Neuronal stem cell (in vitro differentiated cells): ENCODE measurements around the gene ARSK.

Experiments used
- DNase-seq: peaks from one replicate; pipeline ENCODE4 v3.0.0-alpha.2; 2013; ENCODE audit warnings: low spot score
- H2AFZ ChIP-seq: one replicate; pipeline ENCODE4 v1.6.1; 2013; ENCODE audit warnings: mild to moderate bottlenecking, low read length, inconsistent platforms
- H2AK5ac ChIP-seq: 2 replicates; pipeline ENCODE4 v1.6.1; 2013; ENCODE audit warnings: low read depth, mild to moderate bottlenecking, inconsistent platforms, low read length, moderate library complexity, mixed read lengths
- H2BK120ac ChIP-seq: 2 replicates; pipeline ENCODE4 v1.6.1; 2013; ENCODE audit warnings: low read depth, mild to moderate bottlenecking, inconsistent platforms, low read length, moderate library complexity, mixed read lengths
- H2BK12ac ChIP-seq: one replicate; pipeline ENCODE4 v1.6.1; 2013; ENCODE audit warnings: low read length, inconsistent platforms
- H2BK15ac ChIP-seq: 2 replicates; pipeline ENCODE4 v1.6.1; 2013; ENCODE audit warnings: mild to moderate bottlenecking, low read length, inconsistent platforms, mixed read lengths
- H2BK5ac ChIP-seq: one replicate; pipeline ENCODE4 v1.6.1; 2013; ENCODE audit warnings: inconsistent platforms, mild to moderate bottlenecking, low read length, moderate library complexity
- H3K14ac ChIP-seq: one replicate; pipeline ENCODE4 v1.6.1; 2013; ENCODE audit warnings: low read length, inconsistent platforms
- H3K18ac ChIP-seq: 2 replicates; pipeline ENCODE4 v1.6.1; 2013; ENCODE audit warnings: low read length, inconsistent platforms
- H3K23ac ChIP-seq: 2 replicates; pipeline ENCODE4 v1.6.1; 2013; ENCODE audit warnings: low read depth, mild to moderate bottlenecking, mixed read lengths, low read length, inconsistent platforms; ENCODE audit not compliant: poor library complexity
- H3K27ac ChIP-seq: replicated peaks from 3 replicates; pipeline ENCODE4 v1.5.1; 2013; ENCODE audit warnings: low read length, inconsistent platforms
- H3K27me3 ChIP-seq, 3 experiments: 2 replicates each; pipeline ENCODE4 v1.6.1; 2013; ENCODE audit warnings: low read length in 3 of 3, mild to moderate bottlenecking in 2 of 3, inconsistent platforms in 1 of 3, low read depth in 1 of 3, mixed read lengths in 1 of 3, moderate library complexity in 1 of 3; ENCODE audit not compliant: control insufficient read depth in 3 of 3, insufficient read depth in 3 of 3
- H3K36me3 ChIP-seq, 2 donors: replicated peaks in 1 of 2; 2 replicates each; pipeline ENCODE4 v1.6.1; 2013; ENCODE audit warnings: low read length in 2 of 2; ENCODE audit not compliant: control insufficient read depth in 2 of 2, insufficient read depth in 2 of 2
- H3K4ac ChIP-seq: 2 replicates; pipeline ENCODE4 v1.6.1; 2013; ENCODE audit warnings: inconsistent platforms, mild to moderate bottlenecking, low read length, moderate library complexity
- H3K4me1 ChIP-seq, 2 donors: 1 replicate in 1 of 2; 2 replicates in 1 of 2; pipeline ENCODE4 v1.6.1; 2013; ENCODE audit warnings: low read length in 2 of 2, low read depth in 1 of 2; ENCODE audit not compliant: control insufficient read depth in 2 of 2, insufficient read depth in 1 of 2
- H3K4me2 ChIP-seq: one replicate; pipeline ENCODE4 v1.6.1; 2013; ENCODE audit warnings: mild to moderate bottlenecking, low read length, inconsistent platforms; ENCODE audit not compliant: insufficient read depth, poor library complexity, severe bottlenecking
- H3K4me3 ChIP-seq, 2 donors: 2 replicates each; pipeline ENCODE4 v1.5.1; 2013; ENCODE audit warnings: low read length in 2 of 2, mild to moderate bottlenecking in 2 of 2, inconsistent platforms in 1 of 2, moderate library complexity in 1 of 2
- H3K79me1 ChIP-seq: one replicate; pipeline ENCODE4 v1.6.1; 2013; ENCODE audit warnings: low read depth, mild to moderate bottlenecking, inconsistent platforms, low read length, moderate library complexity
- H3K9ac ChIP-seq: one replicate; pipeline ENCODE4 v1.6.1; 2013; ENCODE audit warnings: mild to moderate bottlenecking, low read depth, low read length, inconsistent platforms; ENCODE audit not compliant: poor library complexity
- H3K9me3 ChIP-seq, 2 donors: replicated peaks in 1 of 2; 2 replicates each; pipeline versions ENCODE3 to v1.6.1; 2013; ENCODE audit warnings: low read length in 2 of 2, mild to moderate bottlenecking in 2 of 2, inconsistent platforms in 1 of 2, low read depth in 1 of 2, mixed read lengths in 1 of 2, moderate library complexity in 1 of 2; ENCODE audit not compliant: control insufficient read depth in 2 of 2, insufficient read depth in 1 of 2
- H4K8ac ChIP-seq: one replicate; pipeline ENCODE4 v1.6.1; 2013; ENCODE audit warnings: low read depth, mild to moderate bottlenecking, inconsistent platforms, low read length, moderate library complexity
- H4K91ac ChIP-seq: one replicate; pipeline ENCODE4 v1.6.1; 2013; ENCODE audit warnings: low read length, low read depth, mild to moderate bottlenecking, inconsistent platforms; ENCODE audit not compliant: poor library complexity
- WGBS, 2 donors: extraction: QIAGEN DNeasy Blood & Tissue Kit; methylation state at CpG; one replicate each; pipeline ENCODE4 v1.1.7; 2013; ENCODE audit warnings: missing lambda C conversion rate in 2 of 2, mixed read lengths in 1 of 2; ENCODE audit not compliant: insufficient read length in 2 of 2, insufficient replicate concordance in 1 of 2; ENCODE audit errors: extremely low coverage in 2 of 2; 5-methylcytosine and 5-hydroxymethylcytosine counted together

ARSK gene

GRCh38 chr5:95600557-95600956 is 45.7 kb downstream of the ARSK start:
- no peak for DNase-seq
- H4K91ac ChIP-seq = no peak overlapping the region
- H2BK15ac ChIP-seq = no peak overlapping the region
- H3K4me2 ChIP-seq = no peak overlapping the region
- H3K18ac ChIP-seq = no peak overlapping the region
- H3K23ac ChIP-seq = no peak overlapping the region
- peaks cover 0 to 4% of the 10 kb centered on the region in 2 donors for H3K36me3 ChIP-seq
- no peak overlapping the region for H3K27ac ChIP-seq
- H2BK5ac ChIP-seq = no peak overlapping the region
- H2BK120ac ChIP-seq = no peak overlapping the region
- H2BK12ac ChIP-seq = no peak overlapping the region
- H3K9ac ChIP-seq = no peak overlapping the region
- no peak overlapping the region for H3K14ac ChIP-seq
- H3K9me3 ChIP-seq = no peaks in the 10 kb centered on the region
- no peaks in the 10 kb centered on the region for H3K79me1 ChIP-seq
- H3K27me3 ChIP-seq = no peaks in the 10 kb centered on the region
- no peak overlapping the region for H3K4me3 ChIP-seq
- no CpG with 5 or more reads among the region's 1 CpG for whole genome bisulfite sequencing, 2 donors
- H4K8ac ChIP-seq = no peak overlapping the region
- H3K4ac ChIP-seq = no peak overlapping the region
- H3K4me1 ChIP-seq = no peaks in the 10 kb centered on the region
- H2AK5ac ChIP-seq = no peak overlapping the region
- no peak overlapping the region for H2AFZ ChIP-seq

- no peak overlapping the region for H4K8ac ChIP-seq
- no peak overlapping the region for H2BK15ac ChIP-seq
- no peak overlapping the region for H3K18ac ChIP-seq
- no peak overlapping the region for H3K4me3 ChIP-seq
- H3K4me2 ChIP-seq = no peak overlapping the region
- H2AK5ac ChIP-seq = no peak overlapping the region
- H2BK5ac ChIP-seq = no peak overlapping the region
- no peaks in the 10 kb centered on the region for H3K4me1 ChIP-seq
- no peak overlapping the region for H2BK120ac ChIP-seq
- no peak overlapping the region for H3K9ac ChIP-seq
- no peaks in the 10 kb centered on the region for H3K27me3 ChIP-seq
- H4K91ac ChIP-seq = no peak overlapping the region
- no peak overlapping the region for H2AFZ ChIP-seq
- H3K27ac ChIP-seq = no peak overlapping the region
- H3K14ac ChIP-seq = no peak overlapping the region
- peaks cover 0 to 4% of the 10 kb centered on the region in 2 donors for H3K36me3 ChIP-seq
- H3K79me1 ChIP-seq = no peaks in the 10 kb centered on the region
- H3K23ac ChIP-seq = no peak overlapping the region
- no peak overlapping the region for H3K4ac ChIP-seq
- no peak overlapping the region for H2BK12ac ChIP-seq
- DNase-seq = no peak
- H3K9me3 ChIP-seq = no peaks in the 10 kb centered on the region
- WGBS, 2 donors = no CpG with 5 or more reads among the region's 5 CpGs
Measured at GRCh38 chr5:95605786-95606185, 50.9 kb downstream of the ARSK start.

DNA sequence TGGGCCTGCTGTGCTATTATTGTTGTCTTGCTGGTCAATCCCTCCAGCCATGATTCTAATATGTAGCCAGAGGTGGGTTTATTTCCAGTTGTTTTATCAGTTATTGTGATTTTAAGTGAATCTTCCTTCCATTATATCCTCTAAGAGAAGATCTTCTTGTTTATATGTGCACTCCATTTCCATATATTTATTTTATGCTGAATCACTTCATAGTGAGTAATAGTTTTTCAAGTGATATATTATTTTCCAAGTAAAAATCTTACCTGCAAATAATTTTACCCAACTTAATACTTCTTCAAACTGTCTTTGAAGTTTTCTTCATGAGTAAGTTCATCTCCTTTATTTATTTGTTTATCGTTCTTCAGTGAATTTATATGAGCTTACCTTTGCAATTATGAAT is 51.5 kb downstream of the ARSK start:
- H3K4me2 ChIP-seq = no peak overlapping the region
- DNase-seq = no peak
- no peaks in the 10 kb centered on the region for H3K4me1 ChIP-seq
- WGBS, 2 donors = no CpG with 5 or more reads among the region's 1 CpG
- H3K23ac ChIP-seq = no peak overlapping the region
- no peak overlapping the region for H3K14ac ChIP-seq
- no peak overlapping the region for H2BK120ac ChIP-seq
- no peak overlapping the region for H3K27ac ChIP-seq
- no peaks in the 10 kb centered on the region for H3K36me3 ChIP-seq
- no peak overlapping the region for H2BK5ac ChIP-seq
- no peak overlapping the region for H2BK12ac ChIP-seq
- no peak overlapping the region for H2AK5ac ChIP-seq
- no peak overlapping the region for H4K91ac ChIP-seq
- H2BK15ac ChIP-seq = no peak overlapping the region
- no peak overlapping the region for H3K9ac ChIP-seq
- H3K4me3 ChIP-seq = no peak overlapping the region
- H3K9me3 ChIP-seq = no peaks in the 10 kb centered on the region
- no peak overlapping the region for H3K4ac ChIP-seq
- no peak overlapping the region for H4K8ac ChIP-seq
- H3K27me3 ChIP-seq = no peaks in the 10 kb centered on the region
- no peak overlapping the region for H3K18ac ChIP-seq
- H2AFZ ChIP-seq = no peak overlapping the region
- no peaks in the 10 kb centered on the region for H3K79me1 ChIP-seq

DNA sequence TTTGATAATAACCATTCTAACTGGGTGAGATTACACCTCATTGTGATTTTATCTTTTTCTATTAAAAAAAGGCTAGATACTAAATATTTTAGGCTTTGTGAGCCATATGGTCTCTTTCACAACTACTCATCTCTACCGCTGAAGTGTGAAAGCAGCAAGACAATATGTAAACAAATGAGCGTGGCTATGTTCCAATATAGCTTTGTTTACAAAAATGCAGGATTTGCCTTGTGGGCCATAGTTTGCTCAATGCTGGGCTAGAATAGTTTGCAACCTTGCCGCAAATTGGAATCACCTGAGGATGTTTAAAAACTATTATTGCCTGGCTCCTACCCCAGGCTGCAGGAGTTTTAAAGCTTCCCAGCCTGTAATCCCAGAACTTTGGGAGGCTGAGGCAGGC is 54.8 kb downstream of the ARSK start:
- no peaks in the 10 kb centered on the region for H3K4me1 ChIP-seq
- DNase-seq = no peak
- H2BK15ac ChIP-seq = no peak overlapping the region
- no peaks in the 10 kb centered on the region for H3K79me1 ChIP-seq
- no peak overlapping the region for H3K4ac ChIP-seq
- no peak overlapping the region for H2BK5ac ChIP-seq
- no peaks in the 10 kb centered on the region for H3K36me3 ChIP-seq
- WGBS, 2 donors = no CpG with 5 or more reads among the region's 3 CpGs
- no peak overlapping the region for H2BK120ac ChIP-seq
- no peak overlapping the region for H4K8ac ChIP-seq
- H3K18ac ChIP-seq = no peak overlapping the region
- no peak overlapping the region for H3K14ac ChIP-seq
- no peak overlapping the region for H3K9ac ChIP-seq
- H3K4me3 ChIP-seq = no peak overlapping the region
- H3K27me3 ChIP-seq = no peaks in the 10 kb centered on the region
- peaks cover 2 to 3% of the 10 kb centered on the region in 2 donors for H3K9me3 ChIP-seq
- no peak overlapping the region for H2AFZ ChIP-seq
- H2BK12ac ChIP-seq = no peak overlapping the region
- no peak overlapping the region for H4K91ac ChIP-seq
- no peak overlapping the region for H3K27ac ChIP-seq
- no peak overlapping the region for H2AK5ac ChIP-seq
- H3K4me2 ChIP-seq = no peak overlapping the region
- no peak overlapping the region for H3K23ac ChIP-seq
